ENCODE measurements around the gene ADAMTS17. TPM values are rescaled to one million over a fixed set of nuclear protein-coding genes. Genes with fewer than 3 reads are reported as not detected.

Gene ADAMTS17
- total RNA-seq, 1 experiment from 2014 or later, result 1.6 TPM

DNA sequence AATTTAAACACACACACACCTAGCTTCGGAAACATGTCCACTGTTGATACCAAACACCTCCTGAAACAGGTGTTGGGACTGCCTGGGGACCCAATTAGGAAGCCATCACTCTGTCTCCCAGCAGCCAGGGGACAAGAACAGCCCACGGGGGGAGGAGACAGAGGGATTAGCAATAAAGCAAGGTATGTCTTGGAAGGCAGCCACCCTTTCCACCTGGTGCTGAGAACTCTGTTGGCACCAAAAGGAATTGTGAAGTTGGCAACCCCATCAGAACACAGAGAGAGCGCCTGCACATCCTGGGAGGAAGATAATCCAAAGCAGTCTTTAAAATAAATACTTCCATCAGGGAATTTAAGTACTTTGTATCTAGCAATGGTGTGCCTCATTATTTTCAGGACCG is 111.0 kb downstream of the ADAMTS17 start:
- POLR2A ChIA-PET, result no interaction called here
- in situ Hi-C loops (cut with HindIII; ENCODE audit: low pct_unique_long_range_greater_than_20kb, low sequenced_read_pairs), result no loop called here
- Histone ChIP-seq H3K27ac (ENCODE audit: low read length) (no peak overlapping the region), H3K9me3 (ENCODE audit: control insufficient read depth, insufficient read depth, low read depth, low read length) (no peaks in the 10 kb centered on the region), H3K4me1 (ENCODE audit: control insufficient read depth, insufficient read depth, low read length) (no peaks in the 10 kb centered on the region), H3K36me3 (ENCODE audit: control insufficient read depth, insufficient read depth, low read length) (no peaks in the 10 kb centered on the region), H3K4me3 (ENCODE audit: low read depth in 2 of 2, low read length in 2 of 2) (no peak overlapping the region), H3K27me3 (ENCODE audit: control insufficient read depth, insufficient read depth, low read length) (no peaks in the 10 kb centered on the region)
- TF ChIP-seq POLR2AphosphoS5 (IDR thresholded peaks at IDR 0.05; ENCODE audit: low read depth, low read length), result no peak
- TF ChIP-seq, protein P1, sequence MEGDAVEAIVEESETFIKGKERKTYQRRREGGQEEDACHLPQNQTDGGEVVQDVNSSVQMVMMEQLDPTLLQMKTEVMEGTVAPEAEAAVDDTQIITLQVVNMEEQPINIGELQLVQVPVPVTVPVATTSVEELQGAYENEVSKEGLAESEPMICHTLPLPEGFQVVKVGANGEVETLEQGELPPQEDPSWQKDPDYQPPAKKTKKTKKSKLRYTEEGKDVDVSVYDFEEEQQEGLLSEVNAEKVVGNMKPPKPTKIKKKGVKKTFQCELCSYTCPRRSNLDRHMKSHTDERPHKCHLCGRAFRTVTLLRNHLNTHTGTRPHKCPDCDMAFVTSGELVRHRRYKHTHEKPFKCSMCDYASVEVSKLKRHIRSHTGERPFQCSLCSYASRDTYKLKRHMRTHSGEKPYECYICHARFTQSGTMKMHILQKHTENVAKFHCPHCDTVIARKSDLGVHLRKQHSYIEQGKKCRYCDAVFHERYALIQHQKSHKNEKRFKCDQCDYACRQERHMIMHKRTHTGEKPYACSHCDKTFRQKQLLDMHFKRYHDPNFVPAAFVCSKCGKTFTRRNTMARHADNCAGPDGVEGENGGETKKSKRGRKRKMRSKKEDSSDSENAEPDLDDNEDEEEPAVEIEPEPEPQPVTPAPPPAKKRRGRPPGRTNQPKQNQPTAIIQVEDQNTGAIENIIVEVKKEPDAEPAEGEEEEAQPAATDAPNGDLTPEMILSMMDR (IDR thresholded peaks at IDR 0.05), result no peak
- no peak for TF ChIP-seq TCF7L2 (IDR thresholded peaks at IDR 0.05; ENCODE audit: low read depth, low read length)
- no peak for TF ChIP-seq SIN3A (IDR thresholded peaks at IDR 0.05; ENCODE audit: borderline replicate concordance, insufficient read depth, low read depth, low read length)
- TF ChIP-seq, protein P2, sequence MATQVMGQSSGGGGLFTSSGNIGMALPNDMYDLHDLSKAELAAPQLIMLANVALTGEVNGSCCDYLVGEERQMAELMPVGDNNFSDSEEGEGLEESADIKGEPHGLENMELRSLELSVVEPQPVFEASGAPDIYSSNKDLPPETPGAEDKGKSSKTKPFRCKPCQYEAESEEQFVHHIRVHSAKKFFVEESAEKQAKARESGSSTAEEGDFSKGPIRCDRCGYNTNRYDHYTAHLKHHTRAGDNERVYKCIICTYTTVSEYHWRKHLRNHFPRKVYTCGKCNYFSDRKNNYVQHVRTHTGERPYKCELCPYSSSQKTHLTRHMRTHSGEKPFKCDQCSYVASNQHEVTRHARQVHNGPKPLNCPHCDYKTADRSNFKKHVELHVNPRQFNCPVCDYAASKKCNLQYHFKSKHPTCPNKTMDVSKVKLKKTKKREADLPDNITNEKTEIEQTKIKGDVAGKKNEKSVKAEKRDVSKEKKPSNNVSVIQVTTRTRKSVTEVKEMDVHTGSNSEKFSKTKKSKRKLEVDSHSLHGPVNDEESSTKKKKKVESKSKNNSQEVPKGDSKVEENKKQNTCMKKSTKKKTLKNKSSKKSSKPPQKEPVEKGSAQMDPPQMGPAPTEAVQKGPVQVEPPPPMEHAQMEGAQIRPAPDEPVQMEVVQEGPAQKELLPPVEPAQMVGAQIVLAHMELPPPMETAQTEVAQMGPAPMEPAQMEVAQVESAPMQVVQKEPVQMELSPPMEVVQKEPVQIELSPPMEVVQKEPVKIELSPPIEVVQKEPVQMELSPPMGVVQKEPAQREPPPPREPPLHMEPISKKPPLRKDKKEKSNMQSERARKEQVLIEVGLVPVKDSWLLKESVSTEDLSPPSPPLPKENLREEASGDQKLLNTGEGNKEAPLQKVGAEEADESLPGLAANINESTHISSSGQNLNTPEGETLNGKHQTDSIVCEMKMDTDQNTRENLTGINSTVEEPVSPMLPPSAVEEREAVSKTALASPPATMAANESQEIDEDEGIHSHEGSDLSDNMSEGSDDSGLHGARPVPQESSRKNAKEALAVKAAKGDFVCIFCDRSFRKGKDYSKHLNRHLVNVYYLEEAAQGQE (IDR thresholded peaks at IDR 0.05; ENCODE audit: insufficient read depth in 1 of 2, low read depth in 2 of 2, low read length in 1 of 2), result no peak
- CTCF ChIA-PET, result no interaction called here
- no TSS peak for BruUV-seq (replicated peaks)
- DNase-seq (ENCODE audit: low read depth, low spot score), result no peak
- intact Hi-C loops (cut with micrococcal nuclease; ENCODE audit: unreplicated experiment), result no loop called here
- ATAC-seq, result no peak

DNA sequence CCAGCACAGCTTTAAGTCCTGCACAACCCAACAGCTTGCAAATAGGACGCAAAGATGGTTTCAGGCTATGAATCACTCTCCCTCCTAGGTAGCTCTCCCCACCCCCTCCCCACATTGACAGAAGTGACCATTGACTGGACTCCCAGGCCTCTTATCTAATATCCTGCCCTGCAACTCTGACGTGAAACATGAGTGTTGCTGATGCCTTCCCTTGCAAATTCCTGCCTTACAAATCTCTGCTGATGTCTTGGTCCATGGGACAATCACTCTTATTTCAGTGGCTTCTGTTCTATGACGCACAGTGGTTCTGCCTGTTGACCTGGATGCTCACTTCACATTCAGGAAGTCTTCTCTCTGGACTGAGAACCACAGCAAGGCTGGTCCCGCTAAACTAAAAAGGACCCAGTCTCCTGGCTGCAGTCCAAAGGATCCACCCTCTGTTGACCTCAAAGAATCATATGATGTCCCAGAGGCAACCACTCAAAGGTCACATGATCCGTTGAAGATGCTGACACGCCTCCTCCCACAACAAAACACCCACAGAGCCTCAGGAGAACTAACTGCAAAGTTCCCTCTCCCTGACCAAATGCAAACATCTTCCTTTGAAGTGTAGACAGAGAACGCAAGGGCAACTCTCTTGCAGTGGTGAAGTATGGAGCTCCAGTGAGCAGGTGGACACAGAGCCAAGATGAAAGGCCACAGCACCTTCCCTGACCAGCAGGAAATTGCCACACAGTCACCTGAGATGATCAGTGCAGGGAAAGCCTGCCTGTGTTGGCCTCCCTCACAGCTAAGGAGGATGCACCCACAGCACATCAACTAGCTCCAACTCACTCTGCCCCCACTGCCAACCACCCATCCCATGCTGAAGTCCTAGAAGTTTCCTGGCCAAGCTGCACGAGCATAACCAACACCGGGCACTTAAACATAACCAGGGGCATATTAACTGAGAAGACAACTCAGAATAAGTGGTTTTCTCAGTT is 112.3 kb downstream of the ADAMTS17 start:
- Histone ChIP-seq H3K36me3 (ENCODE audit: control insufficient read depth, insufficient read depth, low read length) (no peaks in the 10 kb centered on the region), H3K27me3 (ENCODE audit: control insufficient read depth, insufficient read depth, low read length) (no peaks in the 10 kb centered on the region), H3K4me3 (ENCODE audit: low read depth in 2 of 2, low read length in 2 of 2) (no peak overlapping the region), H3K27ac (ENCODE audit: low read length) (no peak overlapping the region), H3K4me1 (ENCODE audit: control insufficient read depth, insufficient read depth, low read length) (no peaks in the 10 kb centered on the region), H3K9me3 (ENCODE audit: control insufficient read depth, insufficient read depth, low read depth, low read length) (no peaks in the 10 kb centered on the region)
- ChIA-PET CTCF (no interaction called here), POLR2A (no interaction called here)
- ATAC-seq (no peak), DNase-seq (ENCODE audit: low read depth, low spot score) (no peak)
- intact Hi-C loops (cut with micrococcal nuclease; ENCODE audit: unreplicated experiment) (no loop called here), in situ Hi-C loops (cut with HindIII; ENCODE audit: low pct_unique_long_range_greater_than_20kb, low sequenced_read_pairs) (no loop called here)
- no TSS peak for BruUV-seq (replicated peaks)
- no peak for TF ChIP-seq TCF7L2 (IDR thresholded peaks at IDR 0.05; ENCODE audit: low read depth, low read length)
- TF ChIP-seq, protein P2 (IDR thresholded peaks at IDR 0.05; ENCODE audit: insufficient read depth in 1 of 2, low read depth in 2 of 2, low read length in 1 of 2), result no peak
- TF ChIP-seq, protein P1 (IDR thresholded peaks at IDR 0.05), result no peak
- TF ChIP-seq POLR2AphosphoS5 (IDR thresholded peaks at IDR 0.05; ENCODE audit: low read depth, low read length), result no peak
- TF ChIP-seq SIN3A (IDR thresholded peaks at IDR 0.05; ENCODE audit: borderline replicate concordance, insufficient read depth, low read depth, low read length), result no peak
